Esophagus muscularis mucosa (tissue), 4 donors: ENCODE data around the gene C11orf68. TPM values are rescaled to one million over a fixed set of nuclear protein-coding genes. Genes with fewer than 3 reads are reported as not detected.

Experiments used
- DNase-seq: peaks from one replicate; pipeline ENCODE4 v3.0.0-alpha.2; 2017; ENCODE audit errors: extremely low spot score
- H3K27ac ChIP-seq, 4 donors: fragments of 200-600 bp; sonication (generic); replicated peaks in 1 of 4; 1 replicate in 3 of 4; 2 replicates in 1 of 4; pipeline ENCODE4 v1.5.1; 2016 to 2019; ENCODE audit warnings: mild to moderate bottlenecking in 1 of 4
- H3K27me3 ChIP-seq, 4 donors: fragments of 200-600 bp; sonication (generic); one replicate each; pipeline versions ENCODE4 v1.5.1 to v1.6.0; 2016 to 2019
- H3K36me3 ChIP-seq, 4 donors: fragments of 200-600 bp; sonication (generic); one replicate each; pipeline ENCODE4 v1.5.1; 2016 to 2019
- H3K4me1 ChIP-seq, 4 donors: fragments of 200-600 bp; sonication (generic); one replicate each; pipeline ENCODE4 v1.5.1; 2016 to 2019
- H3K4me3 ChIP-seq, 4 donors: fragments of 200-600 bp; sonication (generic); 1 replicate in 2 of 4; 2 replicates in 2 of 4; pipeline ENCODE4 v1.5.1; 2016 to 2019; ENCODE audit warnings: mild to moderate bottlenecking in 4 of 4, moderate library complexity in 1 of 4
- H3K9me3 ChIP-seq, 4 donors: fragments of 200-600 bp; sonication (generic); 1 replicate in 3 of 4; 2 replicates in 1 of 4; pipeline ENCODE4 v1.5.1; 2016 to 2019
- CTCF ChIP-seq, 3 experiments: fragments of 200-600 bp in 2 of 3; fragments of 450-650 bp in 1 of 3; sonication (generic) in 2 of 3; IDR thresholded peaks; one replicate each; pipeline ENCODE4 v1.5.1; 2017 to 2019; ENCODE audit warnings: antibody characterized with exemption in 3 of 3, mild to moderate bottlenecking in 2 of 3, moderate library complexity in 1 of 3
- EP300 ChIP-seq: sonication (generic); formaldehyde crosslinking; IDR thresholded peaks from one replicate; pipeline ENCODE4 v1.6.1; 2017; ENCODE audit warnings: antibody characterized with exemption
- POLR2A ChIP-seq: fragments of 450-650 bp; IDR thresholded peaks from one replicate; pipeline ENCODE4 v1.6.1; 2017; ENCODE audit warnings: antibody characterized with exemption, moderate library complexity, mild to moderate bottlenecking, low read depth
- POLR2AphosphoS5 ChIP-seq, 2 donors: sonication (generic); formaldehyde crosslinking; IDR thresholded peaks; one replicate each; pipeline ENCODE4 v1.6.1; 2017; ENCODE audit warnings: antibody characterized with exemption in 2 of 2
- WGBS: methylation state at CpG from one replicate; pipeline ENCODE4 v1.1.5; 2018; 5-methylcytosine and 5-hydroxymethylcytosine counted together
- intact Hi-C: fragments of 100-400 bp; cut with DNase I; formaldehyde crosslinking; loops from one replicate; pipeline ENCODE4 v1.15.1; 2023
- total RNA-seq, 4 donors: library from RNA; depleted of rRNA; stranded (reverse); fragments of >200 nt; gene quantifications; one replicate each; pipeline versions ENCODE4 v1.1.0 to v1.2.1, GENCODE V29; 2016

C11orf68 gene
- total RNA-seq, 4 donors from 2014 or later = 18.2 to 56.0 (median 28.0) TPM

GRCh38 chr11:65921876-65922275 is 3.0 kb upstream of the C11orf68 start:
- WGBS = 94% methylated on average over 10 of the region's 10 CpGs
- no peak overlapping the region for H3K27ac ChIP-seq
- no peak for TF ChIP-seq EP300
- TF ChIP-seq POLR2AphosphoS5 (IDR thresholded peaks at IDR 0.05) = no peak
- no peak for TF ChIP-seq POLR2A
- no peak for TF ChIP-seq CTCF (IDR thresholded peaks at IDR 0.05)
- no peaks in the 10 kb centered on the region for H3K27me3 ChIP-seq
- no peak overlapping the region for H3K4me3 ChIP-seq
- intact Hi-C loops = loop anchor here (5.0 to 10.0 kb wide), 2 partner anchors 35 to 63 kb away; no protein-coding TSS in a partner anchor
- no peaks in the 10 kb centered on the region for H3K9me3 ChIP-seq
- peaks cover 25 to 36% (median 33%) of the 10 kb centered on the region in 4 donors for H3K4me1 ChIP-seq
- peaks cover 7 to 37% (median 28%) of the 10 kb centered on the region in 4 donors for H3K36me3 ChIP-seq
- no peak for DNase-seq

- no peak for DNase-seq
- H3K27ac ChIP-seq = peak overlapping the region in 1 of 4 donors; percentile 97
Measured at GRCh38 chr11:65921033-65921555, 2.2 kb upstream of the C11orf68 start.

GRCh38 chr11:65920372-65920802 is 1.5 kb upstream of the C11orf68 start:
- WGBS = 63% methylated on average over 14 of the region's 15 CpGs
- DNase-seq = no peak
- peak overlapping the region; percentile 91 to 99 (median 96) for H3K27ac ChIP-seq
- H3K9me3 ChIP-seq = no peaks in the 10 kb centered on the region
- H3K4me1 ChIP-seq = peaks cover 40 to 51% (median 48%) of the 10 kb centered on the region in 4 donors
- TF ChIP-seq POLR2A (no peak), POLR2AphosphoS5 (IDR thresholded peaks at IDR 0.05) (no peak), CTCF (IDR thresholded peaks at IDR 0.05) (no peak), EP300 (no peak)
- peak overlapping the region; percentile 68 to 99 (median 88) for H3K4me3 ChIP-seq
- intact Hi-C loops = loop anchor here (5.0 to 10.0 kb wide), 2 partner anchors 37 to 64 kb away; no protein-coding TSS in a partner anchor
- H3K27me3 ChIP-seq = no peaks in the 10 kb centered on the region
- peaks cover 7 to 39% (median 28%) of the 10 kb centered on the region in 4 donors for H3K36me3 ChIP-seq

More at GRCh38 chr11:65921033-65921555, 2.2 kb upstream of the C11orf68 start:
- Histone ChIP-seq H3K9me3 (no peaks in the 10 kb centered on the region), H3K27me3 (no peaks in the 10 kb centered on the region), H3K4me3 (peak overlapping the region in 3 of 4 donors; percentile 68 to 93 (median 82)), H3K4me1 (peaks cover 33 to 44% (median 41%) of the 10 kb centered on the region in 4 donors), H3K36me3 (peaks cover 7 to 39% (median 28%) of the 10 kb centered on the region in 4 donors)
- no peak for TF ChIP-seq CTCF (IDR thresholded peaks at IDR 0.05)
- TF ChIP-seq POLR2AphosphoS5 (IDR thresholded peaks at IDR 0.05) = no peak
- no peak for TF ChIP-seq POLR2A
- no peak for TF ChIP-seq EP300
- intact Hi-C loops = loop anchor here (5.0 to 10.0 kb wide), 2 partner anchors 36 to 64 kb away; no protein-coding TSS in a partner anchor
- WGBS = 98% methylated on average over 5 of the region's 12 CpGs

- Histone ChIP-seq H3K9me3 (no peaks in the 10 kb centered on the region), H3K4me1 (peaks cover 46 to 57% (median 54%) of the 10 kb centered on the region in 4 donors), H3K4me3 (peak overlapping the region; percentile 68 to 99 (median 88)), H3K36me3 (peaks cover 7 to 39% (median 28%) of the 10 kb centered on the region in 4 donors), H3K27ac (peak overlapping the region; percentile 91 to 99 (median 96)), H3K27me3 (no peaks in the 10 kb centered on the region)
- no peak for TF ChIP-seq EP300
- no peak for TF ChIP-seq POLR2AphosphoS5 (IDR thresholded peaks at IDR 0.05)
- no peak for TF ChIP-seq CTCF (IDR thresholded peaks at IDR 0.05)
- TF ChIP-seq POLR2A = no peak
- intact Hi-C loops = loop anchor here (5.0 to 10.0 kb wide), 2 partner anchors 38 to 65 kb away; no protein-coding TSS in a partner anchor
- no peak for DNase-seq
- 2% methylated on average over 11 of the region's 60 CpGs for WGBS
Measured at GRCh38 chr11:65919573-65920371, 910 bp upstream of the C11orf68 start.
